WTC11 (cell line): ENCODE data around the gene TAF10.

ENCODE experiments used
- CTCF ChIP-seq: fragments of 200-600 bp; IDR thresholded peaks from 2 replicates; pipeline ENCODE4 v1.8.0; 2022; ENCODE audit warnings: antibody characterized with exemption
- FOXK1 ChIP-seq: sonication (generic); formaldehyde crosslinking; IDR thresholded peaks from 2 replicates; pipeline ENCODE4 v1.8.0; 2022; ENCODE audit warnings: mild to moderate bottlenecking, moderate library complexity, missing genetic modification reagents
- FOXP4 ChIP-seq: sonication (generic); formaldehyde crosslinking; IDR thresholded peaks from 2 replicates; pipeline ENCODE4 v1.8.0; 2022; ENCODE audit warnings: mild to moderate bottlenecking, missing genetic modification reagents
- HMGXB4 ChIP-seq: sonication (generic); formaldehyde crosslinking; IDR thresholded peaks from 2 replicates; pipeline ENCODE4 v1.8.1; 2023; ENCODE audit warnings: mild to moderate bottlenecking, moderate library complexity, missing genetic modification reagents
- MAX ChIP-seq: sonication (generic); formaldehyde crosslinking; IDR thresholded peaks from 2 replicates; pipeline ENCODE4 v1.8.0; 2022; ENCODE audit warnings: mild to moderate bottlenecking, missing genetic modification reagents
- MLX ChIP-seq: sonication (generic); formaldehyde crosslinking; IDR thresholded peaks from 2 replicates; pipeline ENCODE4 v1.8.1; 2023; ENCODE audit warnings: mild to moderate bottlenecking, missing genetic modification reagents, moderate library complexity
- MYBL2 ChIP-seq: sonication (generic); formaldehyde crosslinking; IDR thresholded peaks from 2 replicates; pipeline ENCODE4 v1.8.1; 2023; ENCODE audit warnings: mild to moderate bottlenecking, moderate library complexity, missing genetic modification reagents
- SMAD4 ChIP-seq: sonication (generic); formaldehyde crosslinking; IDR thresholded peaks from 2 replicates; pipeline ENCODE4 v1.8.0; 2022; ENCODE audit warnings: mild to moderate bottlenecking, missing genetic modification reagents
- USF2 ChIP-seq: sonication (generic); formaldehyde crosslinking; IDR thresholded peaks from 2 replicates; pipeline ENCODE4 v1.8.1; 2023; ENCODE audit warnings: mild to moderate bottlenecking, missing genetic modification reagents, moderate library complexity
- ZNF138 ChIP-seq: sonication (generic); formaldehyde crosslinking; conservative IDR thresholded peaks from 2 replicates; pipeline ENCODE4 v1.8.1; 2022; ENCODE audit warnings: mild to moderate bottlenecking, moderate library complexity, missing genetic modification reagents
- ZNF263 ChIP-seq: sonication (generic); formaldehyde crosslinking; IDR thresholded peaks from 2 replicates; pipeline ENCODE4 v1.8.1; 2022; ENCODE audit warnings: low read depth, mild to moderate bottlenecking, moderate library complexity, missing genetic modification reagents

- TF ChIP-seq CTCF: no peak
- TF ChIP-seq SMAD4 (CRISPR knock-in tag): no peak
- TF ChIP-seq FOXK1: no peak
- no peak for TF ChIP-seq USF2
- no peak for TF ChIP-seq ZNF263 (CRISPR knock-in tag)
- no peak for TF ChIP-seq ZNF138 (CRISPR knock-in tag)
- TF ChIP-seq HMGXB4 (CRISPR knock-in tag): no peak
- TF ChIP-seq FOXP4 (CRISPR knock-in tag): no peak
- no peak for TF ChIP-seq MAX
- TF ChIP-seq MLX (CRISPR knock-in tag): no peak
- no peak for TF ChIP-seq MYBL2 (CRISPR knock-in tag)
These were observed 35.3 kb downstream of the TAF10 start for GRCh38 chr11:6576471-6577373.
